Measurements from ENCODE around the gene OGFOD3. TPM values are rescaled to one million over a fixed set of nuclear protein-coding genes. Genes with fewer than 3 reads are reported as not detected.

Gene OGFOD3
- polyA plus RNA-seq, 2 of the 4 experiments (the other 2 are of a cell fraction) = 15.2 to 19.8 TPM

DNA sequence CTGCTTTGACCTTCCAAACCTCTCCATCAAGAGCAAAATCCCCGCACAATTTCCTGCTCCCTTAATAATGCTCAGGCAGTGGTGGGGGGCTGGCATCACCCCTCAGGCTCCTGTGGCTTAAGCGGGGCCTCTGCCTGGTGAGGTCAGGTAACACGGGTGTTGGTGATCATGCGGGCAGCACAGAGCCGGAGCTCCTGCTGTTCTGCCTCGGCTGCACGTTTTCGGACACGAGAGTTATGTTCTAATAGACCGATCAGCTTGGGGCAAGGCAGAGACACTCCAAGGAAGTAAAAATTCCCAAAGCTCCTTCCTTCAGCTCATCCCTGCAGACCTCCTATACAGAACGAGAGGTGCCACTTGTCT, 46.2 kb upstream of the OGFOD3 start (continued):
- TF ChIP-seq, protein P1, sequence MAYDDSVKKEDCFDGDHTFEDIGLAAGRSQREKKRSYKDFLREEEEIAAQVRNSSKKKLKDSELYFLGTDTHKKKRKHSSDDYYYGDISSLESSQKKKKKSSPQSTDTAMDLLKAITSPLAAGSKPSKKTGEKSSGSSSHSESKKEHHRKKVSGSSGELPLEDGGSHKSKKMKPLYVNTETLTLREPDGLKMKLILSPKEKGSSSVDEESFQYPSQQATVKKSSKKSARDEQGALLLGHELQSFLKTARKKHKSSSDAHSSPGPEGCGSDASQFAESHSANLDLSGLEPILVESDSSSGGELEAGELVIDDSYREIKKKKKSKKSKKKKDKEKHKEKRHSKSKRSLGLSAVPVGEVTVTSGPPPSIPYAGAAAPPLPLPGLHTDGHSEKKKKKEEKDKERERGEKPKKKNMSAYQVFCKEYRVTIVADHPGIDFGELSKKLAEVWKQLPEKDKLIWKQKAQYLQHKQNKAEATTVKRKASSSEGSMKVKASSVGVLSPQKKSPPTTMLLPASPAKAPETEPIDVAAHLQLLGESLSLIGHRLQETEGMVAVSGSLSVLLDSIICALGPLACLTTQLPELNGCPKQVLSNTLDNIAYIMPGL (CRISPR knock-in tag; IDR thresholded peaks at IDR 0.05; ENCODE audit: borderline replicate concordance) = no peak

DNA sequence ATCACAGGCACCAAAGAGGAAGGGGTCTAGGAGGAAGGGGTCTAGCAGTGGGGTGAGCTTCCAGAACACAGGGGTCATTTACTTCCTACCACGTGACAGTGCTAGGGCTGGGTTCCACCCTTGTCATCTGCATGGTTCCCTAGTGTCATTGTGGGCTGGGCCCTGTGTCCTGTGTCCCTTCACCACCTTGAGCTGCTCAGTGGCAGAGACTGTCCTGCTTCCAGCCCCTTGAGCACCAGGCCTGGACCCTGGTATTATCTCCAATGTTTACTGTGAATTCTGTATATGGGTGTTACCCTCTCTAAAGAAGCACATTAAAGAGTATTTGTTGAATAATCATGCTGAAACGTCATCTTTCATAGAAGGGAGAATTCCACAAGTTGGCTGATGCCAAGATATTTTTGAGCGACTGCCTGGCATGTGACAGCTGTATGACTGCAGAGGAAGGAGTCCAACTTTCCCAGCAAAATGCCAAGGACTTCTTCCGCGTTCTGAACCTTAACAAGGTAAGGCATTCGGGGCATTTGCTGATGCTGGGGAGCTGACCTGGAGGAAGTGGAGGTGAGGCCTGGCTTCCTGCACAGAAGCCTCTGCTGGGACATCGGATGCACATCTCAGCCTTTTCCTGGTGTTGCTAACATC, 45.7 kb upstream of the OGFOD3 start:
- H3K4me2 ChIP-seq = no peak overlapping the region
- TF ChIP-seq KDM5A (IDR thresholded peaks at IDR 0.05) = no peak
- TF ChIP-seq RCOR1 (IDR thresholded peaks at IDR 0.05; ENCODE audit: low read depth, low read length) = no peak
- no peak for TF ChIP-seq HOXB5 (CRISPR knock-in tag; IDR thresholded peaks at IDR 0.05)
- TF ChIP-seq JUN (IDR thresholded peaks at IDR 0.05) = no peak
- TF ChIP-seq, protein P2, sequence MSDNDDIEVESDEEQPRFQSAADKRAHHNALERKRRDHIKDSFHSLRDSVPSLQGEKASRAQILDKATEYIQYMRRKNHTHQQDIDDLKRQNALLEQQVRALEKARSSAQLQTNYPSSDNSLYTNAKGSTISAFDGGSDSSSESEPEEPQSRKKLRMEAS (IDR thresholded peaks at IDR 0.05) = no peak
- TF ChIP-seq, protein P3, sequence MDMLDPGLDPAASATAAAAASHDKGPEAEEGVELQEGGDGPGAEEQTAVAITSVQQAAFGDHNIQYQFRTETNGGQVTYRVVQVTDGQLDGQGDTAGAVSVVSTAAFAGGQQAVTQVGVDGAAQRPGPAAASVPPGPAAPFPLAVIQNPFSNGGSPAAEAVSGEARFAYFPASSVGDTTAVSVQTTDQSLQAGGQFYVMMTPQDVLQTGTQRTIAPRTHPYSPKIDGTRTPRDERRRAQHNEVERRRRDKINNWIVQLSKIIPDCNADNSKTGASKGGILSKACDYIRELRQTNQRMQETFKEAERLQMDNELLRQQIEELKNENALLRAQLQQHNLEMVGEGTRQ (IDR thresholded peaks at IDR 0.05) = no peak
- TF ChIP-seq CEBPB (IDR thresholded peaks at IDR 0.05) = no peak
- no peak for TF ChIP-seq MYC (IDR thresholded peaks at IDR 0.05; ENCODE audit: borderline replicate concordance, low read length)
- no peak for TF ChIP-seq ZNF302 (CRISPR knock-in tag; IDR thresholded peaks at IDR 0.05)
- no peak for TF ChIP-seq HOXB13 (CRISPR knock-in tag; IDR thresholded peaks at IDR 0.05; ENCODE audit: low read depth)
- CTCF ChIA-PET = interaction anchor here (1.2 to 1.6 kb wide), 7 partner anchors 12 to 90 kb away, joined by 3 to 8 read pairs (median 4); no protein-coding TSS in a partner anchor
- no peak for DNase-seq (ENCODE audit: low read depth in 1 of 2, low spot score in 1 of 2)
- H3K9me3 ChIP-seq = no peaks in the 10 kb centered on the region
- POLR2A ChIA-PET = no interaction called here
- H3K4me1 ChIP-seq = peaks cover 6% of the 10 kb centered on the region; the same call in 2 of the 3 replicates
- 89% methylated on average over 7 of the region's 7 CpGs for WGBS (ENCODE audit: missing lambda C conversion rate)
- no peak for FAIRE-seq
- ATAC-seq = no peak
- H3K27ac ChIP-seq = no peak overlapping the region
- H3K4me3 ChIP-seq = no peak overlapping the region

DNA sequence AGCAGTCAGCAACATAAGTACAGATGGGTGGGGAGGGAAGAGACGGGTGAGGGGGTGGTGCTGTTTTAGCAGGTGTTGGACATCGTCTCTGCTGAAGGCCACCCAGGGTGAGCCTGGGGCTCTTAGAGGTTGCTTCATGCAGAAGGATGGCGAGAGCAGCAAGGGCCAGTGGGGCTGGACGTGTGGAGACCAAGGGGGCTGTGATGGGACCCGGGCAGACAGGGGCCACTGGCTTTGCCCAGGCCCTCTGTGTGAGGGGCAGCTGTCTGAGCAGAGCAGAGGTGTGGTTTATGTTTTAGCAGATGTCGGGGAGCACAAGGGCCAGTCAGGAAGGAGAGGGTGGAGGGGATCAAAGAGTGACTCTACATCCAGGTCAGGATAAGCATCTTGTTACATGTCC, 45.0 kb upstream of the OGFOD3 start:
- FAIRE-seq (no peak), ATAC-seq (no peak), DNase-seq (ENCODE audit: low read depth in 1 of 2, low spot score in 1 of 2) (no peak)
- no peaks in the 10 kb centered on the region for H3K9me3 ChIP-seq
- H3K27ac ChIP-seq = no peak overlapping the region
- H3K4me3 ChIP-seq = no peak overlapping the region
- ChIA-PET CTCF (interaction anchor here (0.9 to 1.5 kb wide), 6 partner anchors 12 to 113 kb away, joined by 3 to 8 read pairs (median 4); no protein-coding TSS in a partner anchor), POLR2A (interaction anchor here (0.6 kb wide), 1 partner anchor 9 kb away, joined by 5 read pairs; no protein-coding TSS in a partner anchor)
- no peak overlapping the region for H3K4me2 ChIP-seq
- H3K4me1 ChIP-seq = peaks cover 6% of the 10 kb centered on the region; the same call in 2 of the 3 replicates
- TF ChIP-seq HEYL (CRISPR knock-in tag; IDR thresholded peaks at IDR 0.05) = no peak
- TF ChIP-seq CBX8 (IDR thresholded peaks at IDR 0.05) = no peak
- TF ChIP-seq, protein P4, sequence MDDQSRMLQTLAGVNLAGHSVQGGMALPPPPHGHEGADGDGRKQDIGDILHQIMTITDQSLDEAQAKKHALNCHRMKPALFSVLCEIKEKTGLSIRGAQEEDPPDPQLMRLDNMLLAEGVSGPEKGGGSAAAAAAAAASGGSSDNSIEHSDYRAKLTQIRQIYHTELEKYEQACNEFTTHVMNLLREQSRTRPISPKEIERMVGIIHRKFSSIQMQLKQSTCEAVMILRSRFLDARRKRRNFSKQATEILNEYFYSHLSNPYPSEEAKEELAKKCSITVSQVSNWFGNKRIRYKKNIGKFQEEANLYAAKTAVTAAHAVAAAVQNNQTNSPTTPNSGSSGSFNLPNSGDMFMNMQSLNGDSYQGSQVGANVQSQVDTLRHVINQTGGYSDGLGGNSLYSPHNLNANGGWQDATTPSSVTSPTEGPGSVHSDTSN (IDR thresholded peaks at IDR 0.05) = no peak
- TF ChIP-seq TFCP2L1 (CRISPR knock-in tag; IDR thresholded peaks at IDR 0.05) = no peak
- no peak for TF ChIP-seq POLR2AphosphoS2 (conservative IDR thresholded peaks at IDR 0.05; ENCODE audit: low read length)
- no peak for TF ChIP-seq JUNB (IDR thresholded peaks at IDR 0.05)
- TF ChIP-seq NFE2L2 (conservative IDR thresholded peaks at IDR 0.05; ENCODE audit: low read length) = no peak
- TF ChIP-seq, protein P5, sequence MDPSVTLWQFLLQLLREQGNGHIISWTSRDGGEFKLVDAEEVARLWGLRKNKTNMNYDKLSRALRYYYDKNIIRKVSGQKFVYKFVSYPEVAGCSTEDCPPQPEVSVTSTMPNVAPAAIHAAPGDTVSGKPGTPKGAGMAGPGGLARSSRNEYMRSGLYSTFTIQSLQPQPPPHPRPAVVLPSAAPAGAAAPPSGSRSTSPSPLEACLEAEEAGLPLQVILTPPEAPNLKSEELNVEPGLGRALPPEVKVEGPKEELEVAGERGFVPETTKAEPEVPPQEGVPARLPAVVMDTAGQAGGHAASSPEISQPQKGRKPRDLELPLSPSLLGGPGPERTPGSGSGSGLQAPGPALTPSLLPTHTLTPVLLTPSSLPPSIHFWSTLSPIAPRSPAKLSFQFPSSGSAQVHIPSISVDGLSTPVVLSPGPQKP (IDR thresholded peaks at IDR 0.05; ENCODE audit: low read depth, low read length) = no peak
- no peak for TF ChIP-seq RAD21 (conservative IDR thresholded peaks at IDR 0.05 in 1 of 2, IDR thresholded peaks at IDR 0.05 in 1 of 2)
- 80% methylated on average over 6 of the region's 6 CpGs for WGBS (ENCODE audit: missing lambda C conversion rate)
